Activated CD8-positive, alpha-beta memory T cell treated with anti-CD3 and anti-CD28 coated beads, Interleukin-2, amount 50 U/mL, for 1 hour (primary cell): ENCODE data around the gene CEP170.
"Not testable (repeated sequence)": the region's sequence is repeated elsewhere in the genome, so short reads cannot be mapped to it uniquely, and the experiment has no call there.

Source experiments
- DNase-seq: peaks from one replicate; pipeline ENCODE4 v3.0.0-alpha.2; 2020; ENCODE audit errors: extremely low read depth

The CEP170 gene

DNA sequence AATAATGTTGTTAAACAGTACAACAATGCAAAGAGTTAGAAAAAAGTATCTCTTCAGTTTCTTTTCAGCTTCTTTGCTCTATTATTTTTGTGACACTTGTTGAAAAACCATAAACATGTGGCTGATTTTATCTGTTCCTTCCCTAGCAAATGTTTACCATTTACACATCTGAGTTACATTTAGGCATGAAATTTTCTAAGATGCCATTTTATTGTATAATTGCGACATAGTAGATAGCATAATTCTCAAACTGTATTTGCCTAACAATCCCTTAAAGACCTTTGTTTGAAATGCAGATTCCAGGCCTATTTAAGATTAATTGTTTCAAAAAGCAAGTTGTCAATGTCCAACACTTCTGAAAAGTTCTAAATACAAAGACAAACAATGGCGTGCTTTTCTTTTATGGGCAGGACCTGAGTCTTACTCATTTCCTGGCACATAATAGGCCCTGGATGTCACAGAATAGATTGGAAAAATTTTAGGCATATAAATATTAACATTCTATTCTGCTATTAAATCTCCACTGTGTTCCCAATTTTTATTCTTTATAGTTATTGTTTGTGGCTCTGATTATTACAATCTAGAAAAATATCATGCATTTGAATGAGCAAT, 81.2 kb downstream of the CEP170 start:
- not testable (repeated sequence) for DNase-seq

DNA sequence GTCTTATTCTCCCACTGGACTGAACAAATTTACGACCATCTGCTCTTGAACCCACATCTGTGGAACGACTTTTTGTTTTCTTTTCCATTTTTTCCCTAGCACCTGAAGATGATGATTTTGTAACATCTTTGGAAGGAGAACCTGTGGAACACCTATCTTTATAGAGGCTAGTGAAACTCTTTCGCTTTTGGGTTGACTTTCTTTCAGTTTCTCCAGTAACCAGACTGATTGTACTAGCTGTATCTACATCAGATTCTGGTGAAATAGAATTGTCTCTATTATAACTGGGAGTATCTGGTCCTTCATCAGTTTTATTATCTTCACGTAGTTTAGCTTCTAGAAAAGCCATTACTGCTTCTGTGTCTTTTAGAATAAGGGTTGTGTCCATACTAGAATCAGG, 90.2 kb downstream of the CEP170 start:
- not testable (repeated sequence) for DNase-seq

GRCh38 chr1:243150906-243151305, 104.2 kb downstream of the CEP170 start:
- not testable (repeated sequence) for DNase-seq

DNA sequence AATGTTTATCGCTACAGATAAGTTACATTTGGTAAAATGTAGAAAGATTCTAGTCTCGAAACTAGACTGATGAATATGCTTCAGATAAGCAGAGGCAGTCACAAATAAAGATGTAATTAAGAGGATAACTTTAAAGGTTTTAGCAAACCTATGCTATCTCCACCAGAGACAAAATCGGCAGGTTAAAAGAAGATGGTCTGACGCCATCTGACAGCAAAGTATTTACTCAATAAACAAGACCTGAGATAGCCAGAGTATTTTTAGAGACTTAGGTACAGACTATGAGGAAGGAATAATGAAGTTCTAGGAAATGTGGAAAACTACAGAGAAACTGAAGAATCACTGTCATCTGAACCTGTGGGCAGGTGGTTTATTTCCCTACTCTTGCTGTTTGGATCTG, 106.0 kb downstream of the CEP170 start:
- not testable (repeated sequence) for DNase-seq

- not testable (repeated sequence) for DNase-seq
Observed at GRCh38 chr1:243147351-243147750, 107.7 kb downstream of the CEP170 start.

- DNase-seq: not testable (repeated sequence)
Observed at GRCh38 chr1:243140498-243140897, 114.6 kb downstream of the CEP170 start.

- not testable (repeated sequence) for DNase-seq
Observed at GRCh38 chr1:243122876-243123409, 132.1 kb downstream of the CEP170 start.

- not testable (repeated sequence) for DNase-seq
Observed at GRCh38 chr1:243121939-243122338, 133.1 kb downstream of the CEP170 start.

DNA sequence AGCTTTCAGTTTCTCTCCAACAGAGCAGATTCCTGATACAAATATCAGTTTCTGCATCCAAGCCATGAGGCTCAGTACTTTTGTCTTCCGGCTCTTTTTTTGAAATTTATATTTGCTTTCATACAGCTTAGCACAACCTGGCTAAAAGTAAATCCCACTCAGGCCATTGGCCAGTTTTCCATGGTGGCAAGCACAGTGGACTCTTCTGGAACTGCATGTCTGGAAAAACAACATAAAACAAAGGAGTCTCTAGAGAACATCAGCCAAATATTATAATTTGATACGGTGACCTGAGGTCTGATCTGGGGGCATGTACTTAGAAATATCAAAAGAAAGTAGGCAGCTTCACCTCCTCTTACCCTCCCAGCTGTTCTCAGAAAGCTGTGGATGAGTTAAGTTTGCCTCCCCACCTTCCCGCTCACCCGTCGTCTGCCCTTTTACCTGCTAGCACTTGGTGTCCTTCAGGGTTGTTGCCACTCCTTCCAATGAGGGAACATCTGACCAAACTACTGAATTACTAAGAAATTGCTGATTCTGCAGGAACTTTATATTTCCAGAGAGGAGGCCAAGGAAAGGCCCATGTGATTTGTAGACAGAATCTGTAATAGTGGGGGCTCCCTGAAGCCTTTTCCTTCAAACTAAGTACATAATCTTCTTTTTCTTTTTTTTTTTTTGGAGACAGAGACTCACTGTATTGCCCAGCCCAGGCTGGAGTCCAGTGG, 136.3 kb downstream of the CEP170 start:
- DNase-seq: not testable (repeated sequence)

DNA sequence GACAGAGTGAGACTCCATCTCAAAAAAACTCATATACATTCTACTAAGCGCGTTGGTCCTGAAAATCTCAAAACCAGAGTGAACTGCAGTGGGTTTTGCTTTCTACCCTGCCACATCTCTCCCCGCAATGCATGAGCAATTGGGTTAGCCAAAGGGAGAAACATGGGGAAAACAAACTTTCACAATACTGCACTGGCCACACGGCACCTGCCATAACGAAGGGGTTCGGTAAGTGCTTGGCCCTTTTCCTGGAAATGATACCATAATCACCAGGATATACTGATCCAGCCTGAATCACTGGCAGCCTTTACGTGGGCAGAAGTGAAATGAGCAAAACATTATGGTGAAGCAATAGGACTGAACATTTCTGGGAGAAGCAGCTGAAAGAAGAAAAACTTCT, 138.9 kb downstream of the CEP170 start:
- DNase-seq: not testable (repeated sequence)

DNA sequence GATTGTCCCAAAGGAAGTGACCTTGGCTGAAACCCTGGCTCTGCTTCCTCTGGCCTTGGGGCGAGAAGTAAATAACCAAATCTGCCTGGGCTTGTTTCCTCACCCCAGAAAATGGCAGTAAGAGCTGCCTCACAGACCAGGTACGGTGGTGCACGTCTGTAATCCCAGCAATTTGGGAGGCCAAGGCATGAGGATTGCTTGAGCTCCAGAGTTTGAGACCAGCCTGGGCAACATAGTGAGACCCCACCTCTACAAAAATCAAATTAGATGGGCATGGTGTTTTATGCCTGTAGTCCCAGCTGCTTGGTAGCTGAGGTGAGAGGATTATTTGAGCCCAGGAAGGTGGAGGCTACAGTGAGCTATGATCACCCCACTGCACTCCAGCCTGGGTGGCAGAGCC, 140.3 kb downstream of the CEP170 start:
- not testable (repeated sequence) for DNase-seq

- DNase-seq: not testable (repeated sequence)
Observed at GRCh38 chr1:243114059-243114713, 140.9 kb downstream of the CEP170 start.

- DNase-seq: not testable (repeated sequence)
Observed at GRCh38 chr1:243107171-243107570, 147.9 kb downstream of the CEP170 start.

DNA sequence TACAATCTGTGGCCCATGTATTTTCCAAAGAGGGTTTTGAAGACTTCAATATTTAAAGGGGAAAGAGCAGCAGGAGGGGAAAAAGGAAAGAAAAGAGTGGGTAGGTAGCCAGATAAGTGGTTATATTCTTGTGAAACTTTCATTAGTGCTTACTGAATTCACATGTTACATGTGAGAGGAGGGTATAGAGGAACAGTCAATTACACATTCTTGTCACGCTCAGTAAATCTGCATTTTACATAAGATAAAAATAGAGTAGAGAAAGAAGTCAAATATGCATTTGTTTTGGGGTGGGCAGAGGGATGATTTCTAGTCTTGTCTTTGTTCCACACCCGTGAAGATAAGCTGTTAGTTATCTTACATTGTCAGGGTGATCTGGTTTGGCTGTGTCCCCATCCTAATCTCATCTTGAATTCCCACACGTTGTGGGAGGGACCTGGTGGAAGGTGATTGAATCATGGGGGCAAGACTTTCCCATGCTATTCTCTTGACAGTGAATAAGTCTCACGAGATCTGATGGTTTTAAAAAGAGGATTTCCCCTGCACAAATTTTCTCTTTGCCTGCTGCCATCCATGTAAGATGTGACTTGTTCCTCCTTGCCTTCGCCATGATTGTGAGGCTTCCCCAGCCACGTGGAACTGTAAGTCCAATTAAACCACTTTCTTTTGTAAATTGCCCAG, 149.3 kb downstream of the CEP170 start:
- not testable (repeated sequence) for DNase-seq

DNA sequence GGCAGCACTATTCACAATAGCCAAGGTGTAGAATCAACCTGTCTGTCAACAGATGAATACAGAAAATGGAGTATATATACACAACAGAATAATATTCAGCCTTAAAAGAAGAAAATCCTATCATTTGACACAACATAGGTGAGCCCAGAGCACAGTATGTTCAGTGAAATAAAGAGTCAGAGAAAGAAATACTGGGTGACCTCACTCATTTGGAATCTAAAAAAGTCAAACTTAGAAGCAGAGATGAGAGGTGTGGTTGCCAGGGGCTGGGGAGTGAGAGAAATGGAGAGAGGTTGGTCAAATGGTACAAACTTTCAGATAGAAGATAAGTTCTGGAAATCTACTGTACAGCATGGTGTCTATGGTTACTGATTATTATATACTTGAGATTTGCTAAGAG, 150.0 kb downstream of the CEP170 start:
- not testable (repeated sequence) for DNase-seq

GRCh38 chr1:243104452-243104851, 150.6 kb downstream of the CEP170 start:
- DNase-seq: not testable (repeated sequence)

- peak; percentile 47 for DNase-seq
Observed at GRCh38 chr1:243101551-243102050, 153.5 kb downstream of the CEP170 start.

GRCh38 chr1:243087368-243087767, 167.7 kb downstream of the CEP170 start:
- not testable (repeated sequence) for DNase-seq
